ENCODE results near the gene IL18. TPM values are rescaled to one million over a fixed set of nuclear protein-coding genes. Genes with fewer than 3 reads are reported as not detected.

The IL18 gene
- total RNA-seq, 2 experiments from 2014 or later, result 0.27 TPM; not detected in 1

DNA sequence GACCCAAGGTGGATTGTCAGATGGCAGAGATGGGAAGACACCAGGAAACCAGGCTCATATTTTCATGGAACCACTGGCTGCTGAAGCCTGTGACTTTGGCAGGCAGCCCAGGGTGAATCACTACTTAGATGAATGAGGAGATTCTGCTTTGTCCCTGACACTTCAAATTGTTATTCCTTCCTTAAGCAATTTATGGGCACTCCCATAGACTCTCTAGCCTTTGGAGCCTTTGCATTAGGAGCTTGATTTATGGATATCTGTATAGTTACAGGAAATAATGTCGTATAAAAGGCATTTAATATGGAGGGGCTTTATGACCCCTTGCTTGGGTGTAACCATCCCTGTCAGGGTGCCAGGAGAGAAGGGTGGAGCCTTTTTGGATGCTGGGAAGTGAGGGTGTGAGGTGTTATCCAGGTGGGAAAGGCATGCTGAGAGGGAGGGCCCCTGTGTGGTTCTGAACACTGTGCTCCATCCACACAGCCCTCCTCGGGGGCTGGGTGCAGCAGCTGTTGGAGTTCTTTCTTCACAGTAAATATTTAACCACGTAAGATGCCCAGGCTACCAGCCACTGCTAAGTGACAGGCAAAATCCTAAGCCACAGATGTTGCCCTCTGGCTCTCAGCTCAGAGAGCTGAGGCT is 35.3 kb downstream of the IL18 start:
- CTCF ChIA-PET, result no interaction called here
- Histone ChIP-seq H3K36me3 (ENCODE audit: insufficient read depth, low read length) (no peaks in the 10 kb centered on the region), H3K27me3 (ENCODE audit: control insufficient read depth in 1 of 2, insufficient read depth in 2 of 2, low read length in 2 of 2) (no peaks in the 10 kb centered on the region), H3K9me3 (ENCODE audit: control insufficient read depth in 1 of 2, insufficient read depth in 1 of 2, low read length in 2 of 2) (no peaks in the 10 kb centered on the region), H3K4me3 (ENCODE audit: low read length) (no peak overlapping the region), H3K27ac (ENCODE audit: low read depth in 1 of 2, low read length in 2 of 2) (no peak overlapping the region), H3K4me1 (ENCODE audit: insufficient read depth, low read length) (no peaks in the 10 kb centered on the region)
- Mint-ChIP-seq H3K4me3 (no peak overlapping the region), H3K27me3 (no peaks in the 10 kb centered on the region), H3K36me3 (ENCODE audit: low read depth) (no peaks in the 10 kb centered on the region), H3K27ac (no peak overlapping the region), H3K4me1 (ENCODE audit: low read depth) (no peaks in the 10 kb centered on the region), H3K9me3 (no peaks in the 10 kb centered on the region)
- ATAC-seq (ENCODE audit: poor library complexity) (no peak), DNase-seq (no peak)
- POLR2A ChIA-PET, result no interaction called here
- TF ChIP-seq, protein P1, sequence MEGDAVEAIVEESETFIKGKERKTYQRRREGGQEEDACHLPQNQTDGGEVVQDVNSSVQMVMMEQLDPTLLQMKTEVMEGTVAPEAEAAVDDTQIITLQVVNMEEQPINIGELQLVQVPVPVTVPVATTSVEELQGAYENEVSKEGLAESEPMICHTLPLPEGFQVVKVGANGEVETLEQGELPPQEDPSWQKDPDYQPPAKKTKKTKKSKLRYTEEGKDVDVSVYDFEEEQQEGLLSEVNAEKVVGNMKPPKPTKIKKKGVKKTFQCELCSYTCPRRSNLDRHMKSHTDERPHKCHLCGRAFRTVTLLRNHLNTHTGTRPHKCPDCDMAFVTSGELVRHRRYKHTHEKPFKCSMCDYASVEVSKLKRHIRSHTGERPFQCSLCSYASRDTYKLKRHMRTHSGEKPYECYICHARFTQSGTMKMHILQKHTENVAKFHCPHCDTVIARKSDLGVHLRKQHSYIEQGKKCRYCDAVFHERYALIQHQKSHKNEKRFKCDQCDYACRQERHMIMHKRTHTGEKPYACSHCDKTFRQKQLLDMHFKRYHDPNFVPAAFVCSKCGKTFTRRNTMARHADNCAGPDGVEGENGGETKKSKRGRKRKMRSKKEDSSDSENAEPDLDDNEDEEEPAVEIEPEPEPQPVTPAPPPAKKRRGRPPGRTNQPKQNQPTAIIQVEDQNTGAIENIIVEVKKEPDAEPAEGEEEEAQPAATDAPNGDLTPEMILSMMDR (IDR thresholded peaks at IDR 0.05), result no peak
- intact Hi-C loops (cut with DNase I, micrococcal nuclease), result no loop called here

DNA sequence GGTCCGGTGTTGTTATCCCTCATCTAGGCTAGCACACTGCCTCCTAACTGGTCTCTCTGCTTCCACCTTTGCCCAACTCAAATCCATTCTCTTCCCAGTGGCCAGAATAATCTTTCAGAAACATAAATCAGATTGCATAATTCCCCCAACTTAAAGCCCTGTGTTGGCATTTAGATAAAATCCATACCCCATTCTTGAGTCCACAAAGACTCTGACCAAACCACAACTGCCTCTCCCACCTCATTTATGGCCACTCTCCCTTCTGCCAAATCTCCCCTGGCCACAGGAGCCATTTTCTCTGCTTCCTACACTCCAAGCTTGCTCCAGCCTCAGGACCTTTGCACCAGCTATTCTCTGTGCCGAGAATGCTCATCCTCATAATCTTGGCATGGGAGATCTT is 36.8 kb downstream of the IL18 start:
- POLR2A ChIA-PET, result no interaction called here
- no peak overlapping the region for H3K4me3 Mint-ChIP-seq
- Histone ChIP-seq H3K4me3 (ENCODE audit: low read length) (no peak overlapping the region), H3K36me3 (ENCODE audit: insufficient read depth, low read length) (no peaks in the 10 kb centered on the region), H3K9me3 (ENCODE audit: control insufficient read depth in 1 of 2, insufficient read depth in 1 of 2, low read length in 2 of 2) (no peaks in the 10 kb centered on the region), H3K27ac (ENCODE audit: low read depth in 1 of 2, low read length in 2 of 2) (no peak overlapping the region), H3K27me3 (ENCODE audit: control insufficient read depth in 1 of 2, insufficient read depth in 2 of 2, low read length in 2 of 2) (no peaks in the 10 kb centered on the region), H3K4me1 (ENCODE audit: insufficient read depth, low read length) (no peaks in the 10 kb centered on the region)
- H3K9me3 Mint-ChIP-seq, result no peaks in the 10 kb centered on the region
- DNase-seq, result no peak
- H3K27me3 Mint-ChIP-seq, result no peaks in the 10 kb centered on the region
- intact Hi-C loops (cut with DNase I, micrococcal nuclease), result no loop called here
- no peaks in the 10 kb centered on the region for H3K4me1 Mint-ChIP-seq (ENCODE audit: low read depth)
- H3K36me3 Mint-ChIP-seq (ENCODE audit: low read depth), result no peaks in the 10 kb centered on the region
- no peak overlapping the region for H3K27ac Mint-ChIP-seq
- CTCF ChIA-PET, result no interaction called here
- TF ChIP-seq, protein P1 (IDR thresholded peaks at IDR 0.05), result no peak
- no peak for ATAC-seq (ENCODE audit: poor library complexity)

DNA sequence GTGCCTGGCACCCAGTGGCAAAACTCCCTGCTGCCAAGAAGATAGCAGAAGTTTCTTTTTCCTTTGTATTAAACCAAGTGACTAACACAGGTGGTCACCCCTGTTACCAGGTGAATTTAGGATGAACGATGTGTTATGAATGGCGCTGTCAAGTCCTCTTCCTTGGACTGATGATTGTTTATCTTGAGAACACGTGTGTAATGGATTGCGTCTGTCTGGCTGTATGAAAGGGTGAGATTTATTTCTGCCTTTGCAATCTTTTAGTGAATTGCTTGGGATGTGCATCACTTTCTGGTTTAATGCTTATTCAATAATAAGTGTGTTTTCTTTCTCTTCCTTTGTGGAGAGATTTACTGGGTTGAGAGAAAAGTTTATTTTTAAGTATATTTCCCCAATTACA is 40.8 kb downstream of the IL18 start:
- intact Hi-C loops (cut with DNase I, micrococcal nuclease), result no loop called here
- no peaks in the 10 kb centered on the region for H3K4me1 Mint-ChIP-seq (ENCODE audit: low read depth)
- no peaks in the 10 kb centered on the region for H3K9me3 Mint-ChIP-seq
- DNase-seq (no peak), ATAC-seq (ENCODE audit: poor library complexity) (no peak)
- H3K27ac Mint-ChIP-seq, result no peak overlapping the region
- TF ChIP-seq, protein P1 (IDR thresholded peaks at IDR 0.05), result no peak
- ChIA-PET POLR2A (no interaction called here), CTCF (interaction anchor here (0.6 kb wide), 1 partner anchor 9 kb away, joined by 3 read pairs; no protein-coding TSS in a partner anchor)
- H3K27ac ChIP-seq (ENCODE audit: low read depth in 1 of 2, low read length in 2 of 2), result no peak overlapping the region
- H3K4me3 ChIP-seq (ENCODE audit: low read length), result no peak overlapping the region
- no peak overlapping the region for H3K4me3 Mint-ChIP-seq
- no peaks in the 10 kb centered on the region for H3K27me3 Mint-ChIP-seq
- H3K9me3 ChIP-seq (ENCODE audit: control insufficient read depth in 1 of 2, insufficient read depth in 1 of 2, low read length in 2 of 2), result no peaks in the 10 kb centered on the region
- H3K36me3 ChIP-seq (ENCODE audit: insufficient read depth, low read length), result no peaks in the 10 kb centered on the region
- H3K27me3 ChIP-seq (ENCODE audit: control insufficient read depth in 1 of 2, insufficient read depth in 2 of 2, low read length in 2 of 2), result no peaks in the 10 kb centered on the region
- H3K4me1 ChIP-seq (ENCODE audit: insufficient read depth, low read length), result no peaks in the 10 kb centered on the region
- no peaks in the 10 kb centered on the region for H3K36me3 Mint-ChIP-seq (ENCODE audit: low read depth)

Measured in CD4-positive, alpha-beta T cell (primary cell).